Activated T-helper 9 cell treated with anti-CD3 and anti-CD28 coated beads, Interleukin-2, amount 50 U/mL, for 16 hours (primary cell): ENCODE measurements around the gene PRKCE.

Experiments
- DNase-seq: peaks from one replicate; pipeline ENCODE4 v3.0.0-alpha.2; 2020; ENCODE audit warnings: low read depth

PRKCE gene

DNA sequence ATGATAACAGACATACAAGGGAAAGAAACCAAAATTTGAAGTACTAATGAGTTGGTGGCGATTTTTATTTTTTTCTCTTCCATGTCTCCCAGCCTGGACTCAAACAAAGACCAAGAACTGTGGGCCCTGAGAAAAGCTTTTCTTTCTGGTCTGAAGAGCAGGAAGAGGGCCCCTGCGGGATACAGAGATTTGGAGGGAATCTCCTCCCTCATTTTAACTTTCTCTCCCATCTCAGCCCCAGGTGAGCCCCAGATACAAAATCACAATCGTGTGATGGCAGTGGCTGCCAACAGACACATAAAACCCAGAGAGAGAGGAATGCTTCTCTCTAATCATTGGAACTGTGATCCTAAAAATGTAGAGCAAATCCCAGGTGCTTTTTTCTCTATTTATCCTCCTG is 19.5 kb upstream of the PRKCE start:
- no peak for DNase-seq

- DNase-seq: no peak
Measured at GRCh38 chr2:45634223-45634622, 17.3 kb upstream of the PRKCE start.

DNA sequence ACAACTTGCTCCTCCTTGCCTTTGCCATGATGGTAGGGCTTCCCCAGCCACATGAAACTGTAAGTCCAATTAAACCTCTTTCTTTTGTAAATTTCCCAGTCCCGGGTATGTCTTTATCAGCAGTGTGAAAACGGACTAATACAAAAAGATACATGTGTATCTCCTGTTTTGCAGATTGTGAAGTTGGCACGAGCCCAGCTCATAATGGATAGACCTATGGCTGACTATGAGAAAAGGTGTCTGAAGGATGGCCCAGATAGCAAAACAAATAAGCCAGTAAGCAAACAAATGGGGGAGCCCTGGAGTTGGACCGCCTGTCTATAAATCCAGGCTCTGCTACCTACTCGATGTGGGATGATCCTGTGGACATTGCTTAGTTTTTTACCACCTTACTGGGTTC is 15.5 kb upstream of the PRKCE start:
- DNase-seq: no peak

DNA sequence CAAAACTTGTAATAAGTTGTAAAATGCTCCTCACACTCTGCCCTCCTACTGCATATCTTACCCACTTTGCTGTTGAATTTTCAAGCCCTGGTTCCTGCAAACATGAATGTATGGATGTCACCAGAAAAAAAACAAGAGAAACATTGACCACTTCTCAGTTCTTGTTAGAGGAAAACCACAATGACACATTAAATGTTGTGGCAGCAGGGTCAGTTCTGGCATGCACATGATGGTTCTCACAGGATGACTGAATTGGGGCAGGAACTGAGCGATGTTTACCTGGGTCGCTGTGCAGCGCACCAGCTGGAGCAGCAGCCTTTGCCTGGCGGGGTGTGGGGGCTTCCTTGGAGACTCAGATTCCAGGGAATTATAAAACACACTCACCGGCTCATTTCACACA is 14.0 kb upstream of the PRKCE start:
- no peak for DNase-seq

- DNase-seq: no peak
Measured at GRCh38 chr2:45640576-45640975, 10.9 kb upstream of the PRKCE start.

DNA sequence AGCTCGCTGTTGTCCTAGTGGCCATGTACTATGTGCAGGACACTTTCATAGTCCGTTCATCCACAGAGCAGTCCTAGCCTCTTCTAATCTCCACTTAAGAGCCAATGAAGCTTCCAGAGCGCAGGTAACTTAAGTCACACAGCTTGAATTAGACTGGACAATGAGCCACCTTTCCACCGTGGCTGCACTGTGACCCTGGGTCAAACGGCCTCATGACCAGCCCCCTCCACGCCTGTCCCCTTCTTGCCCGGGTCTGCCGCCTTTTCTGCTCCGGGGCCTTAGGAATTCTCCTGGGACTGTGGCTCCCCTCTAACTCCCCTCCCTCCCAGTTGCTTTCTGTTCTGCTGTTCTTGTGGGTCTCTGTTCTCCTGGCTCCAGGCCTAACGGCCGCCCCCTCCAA is 8.4 kb upstream of the PRKCE start:
- no peak for DNase-seq

DNA sequence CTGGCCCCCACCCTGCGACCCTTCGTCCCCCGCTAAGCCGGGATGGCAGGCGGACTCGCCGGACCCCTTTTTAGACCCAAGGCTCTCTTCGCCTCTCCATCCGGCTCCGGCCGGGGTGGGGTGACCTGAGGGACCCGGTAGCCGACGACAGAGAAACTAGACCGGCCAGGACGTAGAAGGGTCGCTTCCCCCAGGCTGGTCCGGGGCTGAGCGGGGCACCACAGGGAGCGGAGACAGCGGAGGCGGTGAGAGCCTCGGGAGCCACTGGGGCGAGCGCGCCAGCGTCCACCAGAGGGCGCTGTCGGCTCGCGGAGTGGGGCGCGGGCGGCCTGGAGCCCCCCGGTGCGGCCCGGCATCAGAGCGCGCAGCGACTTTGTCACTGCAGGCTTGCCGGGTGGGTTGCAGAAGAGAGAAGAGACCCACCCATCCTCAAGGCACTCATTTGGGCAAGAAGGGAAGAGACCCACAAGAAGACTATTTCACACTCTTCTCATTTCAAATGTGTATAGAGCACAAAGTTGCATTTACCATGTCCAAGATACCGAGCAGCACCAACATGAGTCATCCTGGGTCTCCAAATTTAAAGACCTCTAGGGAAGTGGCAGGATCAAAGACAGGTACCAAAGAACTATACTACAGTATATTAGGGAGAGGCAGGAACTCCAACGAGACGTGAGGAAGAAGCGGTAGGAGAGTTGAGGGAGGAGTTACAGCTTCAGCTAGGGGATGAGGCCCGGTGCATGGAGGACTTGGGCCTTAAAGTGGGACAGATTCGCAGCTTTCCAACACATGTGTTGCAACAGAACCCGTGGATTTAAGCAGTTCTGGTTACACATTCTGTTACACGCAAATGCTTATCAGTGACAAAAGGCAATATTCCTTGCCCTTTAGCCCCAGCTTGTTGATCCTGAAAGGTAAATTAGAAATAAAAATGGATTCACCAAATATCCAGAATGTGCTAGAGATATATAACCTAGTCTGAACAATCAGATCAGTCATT is 7.6 kb upstream of the PRKCE start:
- peak; percentile 63 for DNase-seq

- no peak for DNase-seq
Measured at GRCh38 chr2:45646289-45646688, 5.2 kb upstream of the PRKCE start.

- DNase-seq: no peak
Measured at GRCh38 chr2:45647356-45647755, 4.1 kb upstream of the PRKCE start.

- no peak for DNase-seq
Measured at GRCh38 chr2:45647986-45648520, 3.4 kb upstream of the PRKCE start.

GRCh38 chr2:45648636-45649035 is 2.8 kb upstream of the PRKCE start:
- no peak for DNase-seq

GRCh38 chr2:45649462-45649857 is 2.0 kb upstream of the PRKCE start:
- no peak for DNase-seq

DNA sequence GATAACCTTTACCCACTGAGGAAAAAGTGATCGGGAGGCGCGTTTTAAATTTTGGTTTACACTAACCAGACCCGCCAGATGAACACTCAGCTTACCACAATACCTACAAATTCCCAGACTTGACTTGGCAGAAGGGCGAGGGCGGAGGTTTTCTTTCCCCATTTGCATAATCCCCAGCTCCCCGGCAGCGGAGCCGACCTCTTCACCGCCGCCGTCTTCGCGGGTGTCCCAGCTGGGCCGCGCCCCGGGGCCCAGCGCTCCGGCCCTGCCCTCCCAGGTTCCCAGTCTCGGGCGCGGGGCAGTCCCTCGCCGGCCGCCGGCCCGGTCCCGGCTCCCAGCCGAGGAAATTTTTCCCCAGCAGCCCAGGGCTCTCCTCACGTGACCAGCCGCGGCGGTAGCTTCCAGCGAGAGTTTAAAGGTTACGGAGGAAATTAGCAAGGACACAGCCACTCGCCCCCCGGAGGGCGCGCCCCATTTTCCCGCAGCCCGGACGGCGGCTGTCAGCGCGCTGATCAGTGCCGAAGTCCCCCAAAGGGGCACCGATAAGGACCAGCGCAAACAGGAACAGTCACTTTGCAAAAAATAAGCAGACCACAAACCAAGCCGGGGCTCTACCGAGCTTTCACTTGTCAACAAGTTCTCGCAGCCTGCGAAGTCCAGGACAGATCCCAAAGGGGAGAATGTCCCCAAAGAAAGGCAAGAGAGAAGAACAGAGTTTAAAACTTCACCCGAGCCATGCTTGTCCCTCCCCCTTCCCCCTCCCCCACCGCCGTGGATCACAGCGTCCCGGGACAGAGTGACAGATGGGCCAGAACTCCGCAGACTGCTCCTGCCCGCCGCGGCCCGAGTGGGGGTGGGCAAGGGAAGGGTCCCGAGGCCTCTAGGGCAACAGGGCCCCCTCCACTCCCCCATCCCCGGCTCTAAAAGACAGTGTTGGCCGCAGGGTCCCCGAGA is 1.3 kb upstream of the PRKCE start:
- DNase-seq: peak; percentile 48

DNA sequence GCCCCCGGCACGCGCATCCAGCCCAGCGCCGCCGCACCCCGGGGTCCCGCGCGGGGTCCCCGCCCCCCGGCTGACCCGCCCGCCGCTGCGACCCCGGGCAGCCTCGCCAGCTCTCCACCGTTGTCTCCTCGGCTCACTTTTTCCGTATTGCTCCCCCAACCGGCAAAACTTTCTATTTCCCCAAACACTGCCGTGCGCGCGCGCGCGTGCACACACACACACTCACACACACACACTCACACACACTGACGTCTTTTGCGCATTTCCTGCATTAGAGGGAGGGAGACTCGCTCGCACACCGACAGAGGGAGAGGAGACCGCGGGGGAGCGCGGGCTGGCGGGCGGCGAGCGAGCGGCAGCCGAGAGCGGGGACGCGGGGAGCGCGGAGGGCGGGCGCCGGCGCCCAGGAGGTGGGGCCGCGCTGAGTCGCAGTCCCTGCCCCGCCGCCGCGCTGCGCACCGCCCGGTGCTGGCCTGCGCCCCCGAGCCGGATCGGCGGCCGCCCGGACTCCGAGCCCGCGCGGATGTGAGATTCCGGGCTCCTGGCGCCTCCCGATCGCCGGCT is 542 bp upstream of the PRKCE start:
- DNase-seq: peak; percentile 89

DNA sequence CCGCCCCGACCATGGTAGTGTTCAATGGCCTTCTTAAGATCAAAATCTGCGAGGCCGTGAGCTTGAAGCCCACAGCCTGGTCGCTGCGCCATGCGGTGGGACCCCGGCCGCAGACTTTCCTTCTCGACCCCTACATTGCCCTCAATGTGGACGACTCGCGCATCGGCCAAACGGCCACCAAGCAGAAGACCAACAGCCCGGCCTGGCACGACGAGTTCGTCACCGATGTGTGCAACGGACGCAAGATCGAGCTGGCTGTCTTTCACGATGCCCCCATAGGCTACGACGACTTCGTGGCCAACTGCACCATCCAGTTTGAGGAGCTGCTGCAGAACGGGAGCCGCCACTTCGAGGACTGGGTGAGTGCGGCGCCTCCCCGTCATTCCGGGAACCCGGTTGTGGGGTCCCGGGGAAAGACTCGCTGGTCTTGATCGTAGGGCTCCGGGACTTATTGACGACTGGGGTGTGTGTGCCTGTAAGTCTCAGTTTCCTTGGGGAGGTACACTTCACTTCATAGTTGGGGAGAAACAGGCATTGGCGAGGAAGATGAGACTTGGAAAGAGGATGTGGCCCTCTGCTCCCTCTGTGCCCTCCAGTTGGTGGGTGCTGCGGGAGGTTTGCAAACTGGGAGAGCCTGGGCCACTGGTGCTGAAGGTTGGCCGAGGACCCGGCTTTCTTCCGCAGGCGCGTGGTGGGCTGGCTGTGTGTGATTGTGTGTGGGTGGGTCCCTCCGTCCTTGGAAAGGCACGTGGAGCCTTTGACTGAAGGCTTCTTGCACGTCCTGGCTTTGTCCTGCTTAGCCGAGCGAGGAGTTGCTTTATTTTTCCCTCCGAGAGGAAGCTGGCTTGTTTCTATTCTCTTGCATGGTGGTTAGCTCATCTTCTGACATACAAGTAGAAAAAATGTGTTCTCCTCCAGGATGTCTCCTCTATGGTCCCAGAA is 886 bp downstream of the PRKCE start:
- no peak for DNase-seq

- DNase-seq: no peak
Measured at GRCh38 chr2:45653122-45653913, 1.8 kb downstream of the PRKCE start.

- no peak for DNase-seq
Measured at GRCh38 chr2:45654250-45654649, 2.8 kb downstream of the PRKCE start.

GRCh38 chr2:45661828-45662227 is 10.4 kb downstream of the PRKCE start:
- DNase-seq: no peak

GRCh38 chr2:45664635-45665261 is 13.3 kb downstream of the PRKCE start:
- no peak for DNase-seq

GRCh38 chr2:45668509-45668908 is 17.0 kb downstream of the PRKCE start:
- DNase-seq: no peak
